HepG2 (cell line): ENCODE measurements around the gene DNAH8. TPM values are rescaled to one million over a fixed set of nuclear protein-coding genes. Genes with fewer than 3 reads are reported as not detected.

Experiments
- KDM2A ChIP-seq: sonication (generic); formaldehyde crosslinking; IDR thresholded peaks from 2 replicates; pipeline ENCODE4 v1.4.0; 2020; ENCODE audit warnings: low read depth, missing genetic modification reagents, borderline replicate concordance
- STAG1 ChIP-seq: sonication (generic); formaldehyde crosslinking; IDR thresholded peaks from 2 replicates; pipeline ENCODE4 v1.4.0; 2020; ENCODE audit warnings: missing genetic modification reagents
- ZNF646 ChIP-seq: sonication (generic); formaldehyde crosslinking; IDR thresholded peaks from 2 replicates; pipeline ENCODE4 v1.9.0; 2021; ENCODE audit warnings: mild to moderate bottlenecking, missing genetic modification reagents
- polyA plus RNA-seq, 8 experiments: library from polyadenylated mRNA; depleted of rRNA in 3 of 8; stranded (reverse) in 7 of 8; unstranded in 1 of 8; fragments of >200 nt; fragmentation: Illumina TruSeq in 4 of 8; extraction: Trizol in 4 of 8; gene quantifications; 2 replicates each; pipeline versions ENCODE4 v1.2.1 to v1.2.3, GENCODE V29; 2011 to 2016; ENCODE audit warnings: low read depth in 4 of 8, missing spikeins in 1 of 8, mixed read lengths in 1 of 8; ENCODE audit not compliant: insufficient read depth in 1 of 8
- total RNA-seq, 5 experiments: library from RNA; depleted of rRNA; stranded (reverse); fragments of >200 nt; fragmentation: Illumina TruSeq; extraction: Trizol; gene quantifications; 2 replicates each; pipeline ENCODE4 v1.2.3, GENCODE V29; 2016; ENCODE audit warnings: low read depth in 1 of 5
- TF ChIP-seq, protein P1 (sequence below): IDR thresholded peaks from 2 replicates; pipeline ENCODE4 v1.6.1; 2016; ENCODE audit warnings: mild to moderate bottlenecking, missing biosample characterization, missing genetic modification reagents

The DNAH8 gene
- total and polyA plus RNA-seq, 2 of the 13 experiments (the other 11 are each of a cell fraction or from before 2014, with no cell fraction given) = not detected

DNA sequence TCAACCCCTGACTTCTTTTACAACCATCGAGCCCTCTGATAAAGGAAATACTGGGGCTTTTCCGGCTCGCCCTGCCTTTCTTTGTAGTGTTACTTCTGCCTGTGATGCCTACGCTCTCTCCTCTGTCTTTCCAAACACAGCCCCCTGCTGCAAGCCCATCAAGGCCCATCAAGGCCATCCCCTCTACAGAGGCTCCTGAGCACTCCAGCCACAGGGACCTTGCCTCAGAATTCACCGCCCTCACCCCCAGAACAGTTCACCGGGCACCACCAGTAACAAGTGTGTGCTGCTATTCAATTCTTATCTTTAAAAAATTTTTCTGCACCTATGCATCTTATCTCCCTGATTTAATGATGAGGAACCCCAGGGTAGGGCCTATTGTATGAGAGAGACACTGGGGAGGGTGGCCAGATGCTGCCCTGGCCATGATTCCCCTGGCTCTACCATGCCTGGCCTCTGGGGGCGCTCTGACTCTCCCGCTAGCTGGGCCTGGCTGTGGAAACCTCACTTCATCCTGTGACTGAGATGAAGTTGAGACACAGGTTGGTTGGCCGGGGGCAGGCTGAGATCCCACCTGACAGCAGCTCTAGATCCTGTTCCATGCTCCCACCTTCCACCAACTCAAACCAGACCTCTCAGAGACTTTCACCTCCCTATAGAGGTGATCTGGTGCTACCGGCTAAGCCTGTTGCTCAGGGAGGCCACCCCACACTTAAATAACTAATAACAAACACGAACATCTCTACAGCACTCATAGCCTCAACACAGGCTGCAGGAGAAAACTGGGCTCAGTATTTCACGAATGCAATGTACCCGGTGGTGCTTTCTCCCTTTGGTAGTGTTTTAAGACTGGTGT, 314.3 kb downstream of the DNAH8 start (continued):
- TF ChIP-seq ZNF646 (CRISPR knock-in tag) (0 out of 2 replicates have a peak, but pooled peaks have one; percentile 23), STAG1 (CRISPR knock-in tag) (peak; percentile 50), KDM2A (CRISPR knock-in tag) (peak; percentile 51; the same call in 1 of the 2 replicates)
- TF ChIP-seq, protein P1, sequence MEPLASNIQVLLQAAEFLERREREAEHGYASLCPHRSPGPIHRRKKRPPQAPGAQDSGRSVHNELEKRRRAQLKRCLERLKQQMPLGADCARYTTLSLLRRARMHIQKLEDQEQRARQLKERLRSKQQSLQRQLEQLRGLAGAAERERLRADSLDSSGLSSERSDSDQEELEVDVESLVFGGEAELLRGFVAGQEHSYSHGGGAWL (CRISPR knock-in tag) = no peak
